Caco-2 (cell line): ENCODE data around the gene CDKN1C. TPM values are rescaled to one million over a fixed set of nuclear protein-coding genes. Genes with fewer than 3 reads are reported as not detected.

Experiments used
- BruUV-seq: library from RNA; stranded (reverse); fragments of 400-500 nt; replicated peaks from 2 replicates; lab custom pipeline; 2021; lab: Mats Ljungman, UMichigan
- CTCF ChIA-PET: fragments of 300-600 bp; sonication (Branson Sonifier 250); formaldehyde crosslinking; loops from one replicate; lab custom pipeline; 2022; ENCODE audit warnings: antibody characterized with exemption; lab: Charles Lee
- POLR2A ChIA-PET: fragments of 300-600 bp; sonication (Branson Sonifier 250); formaldehyde crosslinking; loops from one replicate; lab custom pipeline; 2022; ENCODE audit warnings: antibody characterized with exemption; lab: Charles Lee
- DNase-seq, 2 experiments: peaks; one replicate each; pipeline versions ENCODE4 v3.0.0 to v3.0.0-alpha.2; 2020 to 2022
- H3K27me3 ChIP-seq: replicated peaks from 2 replicates; pipeline ENCODE4 v1.6.0; 2011; ENCODE audit warnings: low read length; ENCODE audit not compliant: control insufficient read depth, insufficient read depth
- H3K36me3 ChIP-seq: 2 replicates; pipeline ENCODE4 v1.5.1; 2011; ENCODE audit warnings: low read length; ENCODE audit not compliant: control insufficient read depth, insufficient read depth
- H3K4me1 ChIP-seq: fragments of 250-450 bp; sonication (Bioruptor Pico); 2 replicates; pipeline ENCODE4 v1.5.1; 2020; ENCODE audit warnings: mild to moderate bottlenecking
- H3K4me3 ChIP-seq: 2 replicates; pipeline ENCODE4 v1.5.1; 2011; ENCODE audit warnings: low read depth, mild to moderate bottlenecking, control low read depth, low read length
- H3K9me3 ChIP-seq: fragments of 250-450 bp; sonication (Bioruptor Pico); 2 replicates; pipeline ENCODE4 v1.5.1; 2020; ENCODE audit warnings: mild to moderate bottlenecking, moderate library complexity
- H3K27ac Mint-ChIP-seq: one replicate; pipeline ENCODE4 v1.8.0; 2022; ENCODE audit warnings: mixed read lengths; ENCODE audit not compliant: unreplicated experiment
- H3K27me3 Mint-ChIP-seq: one replicate; pipeline ENCODE4 v1.8.0; 2022; ENCODE audit warnings: mixed read lengths; ENCODE audit not compliant: insufficient read depth, unreplicated experiment
- H3K36me3 Mint-ChIP-seq: one replicate; pipeline ENCODE4 v1.8.0; 2022; ENCODE audit warnings: mild to moderate bottlenecking, mixed read lengths; ENCODE audit not compliant: insufficient read depth, unreplicated experiment
- H3K4me1 Mint-ChIP-seq: one replicate; pipeline ENCODE4 v1.8.0; 2022; ENCODE audit warnings: low read depth, mixed read lengths; ENCODE audit not compliant: unreplicated experiment
- H3K4me3 Mint-ChIP-seq: one replicate; pipeline ENCODE4 v1.8.0; 2022; ENCODE audit warnings: mild to moderate bottlenecking, moderate library complexity, mixed read lengths; ENCODE audit not compliant: unreplicated experiment
- H3K9me3 Mint-ChIP-seq: one replicate; pipeline ENCODE4 v1.8.0; 2022; ENCODE audit warnings: mixed read lengths; ENCODE audit not compliant: unreplicated experiment
- intact Hi-C: fragments of 100-400 bp; cut with micrococcal nuclease; formaldehyde crosslinking; loops from one replicate; pipeline ENCODE4 v1.10.0; 2022; ENCODE audit not compliant: unreplicated experiment
- total RNA-seq: library from RNA; stranded (reverse); gene quantifications from 2 replicates; pipeline ENCODE4 v1.2.3, GENCODE V29; 2022
- TF ChIP-seq, protein P1 (sequence below), 2 experiments: fragments of 200-600 bp in 1 of 2; IDR thresholded peaks; 1 replicate in 1 of 2; 2 replicates in 1 of 2; pipeline versions ENCODE4 v1.5.1 to v1.8.0; 2011 to 2022; ENCODE audit warnings: antibody characterized with exemption in 1 of 2, control low read depth in 1 of 2, inconsistent platforms in 1 of 2, low read depth in 1 of 2, low read length in 1 of 2, mild to moderate bottlenecking in 1 of 2, moderate library complexity in 1 of 2; ENCODE audit not compliant: insufficient read depth in 1 of 2, severe bottlenecking in 1 of 2, unreplicated experiment in 1 of 2

CDKN1C gene
- total RNA-seq, 1 experiment from 2014 or later = 25.5 TPM

DNA sequence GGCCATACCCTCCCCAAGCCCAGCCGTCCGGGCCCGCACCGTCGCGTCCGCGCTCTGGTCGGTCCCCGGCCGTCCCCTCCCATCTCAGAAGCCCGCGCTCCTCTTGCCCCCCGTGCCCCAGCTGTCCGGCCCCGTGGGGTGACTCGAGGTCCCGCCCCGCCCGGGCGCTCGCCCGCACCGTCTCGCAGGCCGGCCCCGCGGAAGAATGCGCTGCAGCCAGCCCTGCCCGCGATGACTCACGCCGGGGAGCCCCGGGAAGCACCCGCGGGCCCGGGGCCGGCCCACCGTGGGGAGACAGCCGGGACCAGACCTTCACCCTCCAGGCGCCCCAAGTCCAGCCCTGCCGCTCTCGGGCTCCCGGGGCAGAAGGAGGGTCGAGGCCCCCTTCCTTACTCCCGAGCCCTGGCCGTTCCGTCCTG lies 44.0 kb upstream of the CDKN1C start:
- H3K36me3 Mint-ChIP-seq = peaks cover 33% of the 10 kb centered on the region
- no peaks in the 10 kb centered on the region for H3K4me1 Mint-ChIP-seq
- H3K27me3 Mint-ChIP-seq = no peaks in the 10 kb centered on the region
- Histone ChIP-seq H3K4me1 (peaks cover 19% of the 10 kb centered on the region), H3K4me3 (peak overlapping the region; percentile 91), H3K36me3 (no peaks in the 10 kb centered on the region), H3K27me3 (0 out of 2 replicates have a peak, but pooled peaks cover 2% of the 10 kb centered on the region), H3K9me3 (no peaks in the 10 kb centered on the region)
- POLR2A ChIA-PET = interaction anchor here (0.6 to 2.1 kb wide), 5 partner anchors 9 to 529 kb away, joined by 3 to 16 read pairs (median 6); partner anchors contain the start of gene TSSC4
- CTCF ChIA-PET = interaction anchor here (0.6 to 2.3 kb wide), 14 partner anchors 9 to 509 kb away, joined by 3 to 16 read pairs (median 4); partner anchors contain the start of gene NAP1L4
- peak; percentile 77 to 79 for DNase-seq
- peak overlapping the region; percentile 79 for H3K27ac Mint-ChIP-seq
- peak overlapping the region; percentile 73 for H3K4me3 Mint-ChIP-seq
- intact Hi-C loops = no loop called here
- TF ChIP-seq, protein P1, sequence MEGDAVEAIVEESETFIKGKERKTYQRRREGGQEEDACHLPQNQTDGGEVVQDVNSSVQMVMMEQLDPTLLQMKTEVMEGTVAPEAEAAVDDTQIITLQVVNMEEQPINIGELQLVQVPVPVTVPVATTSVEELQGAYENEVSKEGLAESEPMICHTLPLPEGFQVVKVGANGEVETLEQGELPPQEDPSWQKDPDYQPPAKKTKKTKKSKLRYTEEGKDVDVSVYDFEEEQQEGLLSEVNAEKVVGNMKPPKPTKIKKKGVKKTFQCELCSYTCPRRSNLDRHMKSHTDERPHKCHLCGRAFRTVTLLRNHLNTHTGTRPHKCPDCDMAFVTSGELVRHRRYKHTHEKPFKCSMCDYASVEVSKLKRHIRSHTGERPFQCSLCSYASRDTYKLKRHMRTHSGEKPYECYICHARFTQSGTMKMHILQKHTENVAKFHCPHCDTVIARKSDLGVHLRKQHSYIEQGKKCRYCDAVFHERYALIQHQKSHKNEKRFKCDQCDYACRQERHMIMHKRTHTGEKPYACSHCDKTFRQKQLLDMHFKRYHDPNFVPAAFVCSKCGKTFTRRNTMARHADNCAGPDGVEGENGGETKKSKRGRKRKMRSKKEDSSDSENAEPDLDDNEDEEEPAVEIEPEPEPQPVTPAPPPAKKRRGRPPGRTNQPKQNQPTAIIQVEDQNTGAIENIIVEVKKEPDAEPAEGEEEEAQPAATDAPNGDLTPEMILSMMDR (IDR thresholded peaks at IDR 0.05; ENCODE audit: insufficient read depth in 1 of 2, low read depth in 1 of 2, low read length in 1 of 2, severe bottlenecking in 1 of 2, unreplicated experiment in 1 of 2) = no peak
- no peaks in the 10 kb centered on the region for H3K9me3 Mint-ChIP-seq
- BruUV-seq = no TSS peak

DNA sequence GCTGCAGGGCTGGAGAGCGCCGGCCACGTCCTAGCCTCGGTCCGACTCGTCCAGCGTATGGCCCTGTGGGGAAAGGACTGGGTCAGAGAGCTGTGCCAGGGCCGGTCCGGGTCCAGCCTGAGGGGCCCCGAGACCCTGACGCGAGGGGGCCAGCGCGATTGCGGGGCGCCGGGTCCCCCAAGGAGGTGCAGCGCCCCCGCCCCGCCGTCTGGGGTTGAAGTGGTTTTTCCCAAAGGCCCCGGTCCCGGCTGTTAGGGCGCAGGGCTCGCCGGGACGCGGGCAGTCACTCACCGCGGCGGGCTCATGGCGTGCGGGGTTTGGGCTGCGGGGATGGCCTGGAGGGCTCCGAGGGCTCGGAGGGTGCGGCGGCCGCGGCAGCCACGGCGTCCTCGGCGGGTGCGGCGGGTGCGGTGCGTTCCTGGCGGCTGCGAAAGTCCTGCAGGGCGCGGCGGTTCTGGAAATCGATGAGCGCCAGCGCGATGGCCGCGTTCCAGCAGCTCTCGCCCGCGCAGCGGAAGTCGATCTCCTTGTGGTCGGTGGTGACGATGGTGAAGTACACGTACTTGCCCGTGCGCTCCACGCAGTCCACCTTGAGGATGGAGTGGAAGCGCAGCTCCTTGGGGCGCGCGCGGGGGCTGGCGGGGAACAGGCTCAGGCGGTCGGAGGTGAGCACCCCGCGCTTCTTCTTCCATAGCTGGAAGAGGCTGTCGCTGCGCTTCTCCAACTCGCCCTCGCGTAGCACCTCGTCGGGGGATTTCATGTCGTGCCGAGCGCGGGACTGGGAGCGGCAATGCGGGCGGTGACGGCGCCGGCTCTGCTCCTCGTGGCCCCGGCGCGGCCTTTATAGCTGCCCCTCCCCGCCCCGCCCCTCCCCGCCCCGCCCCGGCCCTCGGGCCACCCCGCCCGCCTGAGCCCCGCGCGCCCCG lies 43.3 kb upstream of the CDKN1C start, which contains the start of gene PHLDA2:
TSS of gene PHLDA2 (minus strand) at position 816 of the 926 bp plus-strand sequence. CDS start at position 760, 56 bp downstream.
- TF ChIP-seq, protein P1 (IDR thresholded peaks at IDR 0.05; ENCODE audit: insufficient read depth in 1 of 2, low read depth in 1 of 2, low read length in 1 of 2, severe bottlenecking in 1 of 2, unreplicated experiment in 1 of 2) = no peak
- Histone ChIP-seq H3K27me3 (0 out of 2 replicates have a peak, but pooled peaks cover 2% of the 10 kb centered on the region), H3K4me3 (peak within 1 kb of the TSS; percentile 91), H3K36me3 (no peaks in the 10 kb centered on the region), H3K9me3 (no peaks in the 10 kb centered on the region), H3K4me1 (peaks cover 19% of the 10 kb centered on the region)
- H3K4me3 Mint-ChIP-seq = peak within 1 kb of the TSS; percentile 73
- H3K36me3 Mint-ChIP-seq = peaks cover 33% of the 10 kb centered on the region
- peak in 1 of 2 experiments; percentile 76 for DNase-seq
- H3K27me3 Mint-ChIP-seq = no peaks in the 10 kb centered on the region
- CTCF ChIA-PET = interaction anchor here (0.6 to 2.3 kb wide), 10 partner anchors 8 to 397 kb away, joined by 3 to 16 read pairs (median 6); partner anchors contain the start of gene NAP1L4
- H3K9me3 Mint-ChIP-seq = no peaks in the 10 kb centered on the region
- no peaks in the 10 kb centered on the region for H3K4me1 Mint-ChIP-seq
- intact Hi-C loops = loop anchor here (1.0 kb wide), 1 partner anchor 17 kb away; no protein-coding TSS in a partner anchor
- BruUV-seq = TSS peak; percentile 96
- peak within 1 kb of the TSS; percentile 82 for H3K27ac Mint-ChIP-seq
- POLR2A ChIA-PET = interaction anchor here (0.5 to 2.1 kb wide), 6 partner anchors 8 to 727 kb away, joined by 3 to 16 read pairs (median 5); partner anchors contain the start of gene TSSC4
